GM21390 (cell line): ENCODE measurements around the gene APRT.
"Not testable (repeated sequence)": the region's sequence is repeated elsewhere in the genome, so short reads cannot be mapped to it uniquely, and the experiment has no call there.

Source experiments
- ATAC-seq: cut with Tn5 transposase; IDR thresholded peaks from one replicate; pipeline ENCODE4 v1.9.1; 2021; ENCODE audit not compliant: unreplicated experiment

APRT gene

DNA sequence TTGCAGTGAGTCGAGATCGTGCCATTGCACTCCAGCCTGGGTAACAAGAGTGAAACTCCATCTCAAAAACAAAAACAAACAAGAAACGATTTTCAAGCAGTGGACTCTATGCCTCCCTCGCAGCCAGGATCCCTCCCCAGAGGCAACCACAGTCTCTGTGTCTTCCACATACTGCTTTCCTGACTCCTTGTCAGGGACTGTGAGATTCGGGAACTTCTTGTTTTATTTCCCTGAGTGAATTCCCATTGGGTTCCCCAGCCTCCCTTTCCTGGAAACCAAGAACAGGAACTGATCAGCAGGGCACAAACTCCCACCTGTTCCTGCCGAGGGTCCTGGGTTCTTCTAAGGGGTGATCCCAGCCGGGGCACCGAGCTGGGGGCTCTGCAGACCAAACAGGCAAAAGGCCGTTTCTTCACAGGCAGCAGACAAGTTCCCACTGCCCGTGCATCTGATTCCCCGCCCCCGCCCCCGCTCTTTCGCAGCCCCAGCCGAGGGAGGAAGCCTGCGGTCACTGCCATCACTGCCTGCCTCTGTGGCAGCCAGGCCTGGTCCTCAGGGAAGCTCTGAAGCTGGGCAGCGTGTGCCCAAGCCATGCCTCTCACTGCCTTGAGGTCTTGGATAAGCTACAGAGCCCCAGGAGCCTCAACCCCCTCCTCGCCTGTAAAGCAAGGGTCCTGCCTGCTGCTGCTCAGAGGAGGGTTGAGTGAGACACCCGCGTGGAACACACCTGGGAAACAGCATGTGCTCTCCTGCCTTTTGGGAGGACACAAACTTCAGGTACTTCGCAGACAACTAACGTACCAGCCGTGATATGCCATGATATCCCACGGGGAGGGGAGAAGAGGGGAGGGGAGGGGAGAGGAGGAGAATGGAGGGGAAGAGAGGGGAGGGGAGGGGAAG lies 21.2 kb downstream of the APRT start:
- ATAC-seq = no peak

- no peak for ATAC-seq
These were observed 22.1 kb downstream of the APRT start for GRCh38 chr16:88789594-88789993.

GRCh38 chr16:88788749-88789148 lies 23.0 kb downstream of the APRT start:
- ATAC-seq = not testable (repeated sequence)

DNA sequence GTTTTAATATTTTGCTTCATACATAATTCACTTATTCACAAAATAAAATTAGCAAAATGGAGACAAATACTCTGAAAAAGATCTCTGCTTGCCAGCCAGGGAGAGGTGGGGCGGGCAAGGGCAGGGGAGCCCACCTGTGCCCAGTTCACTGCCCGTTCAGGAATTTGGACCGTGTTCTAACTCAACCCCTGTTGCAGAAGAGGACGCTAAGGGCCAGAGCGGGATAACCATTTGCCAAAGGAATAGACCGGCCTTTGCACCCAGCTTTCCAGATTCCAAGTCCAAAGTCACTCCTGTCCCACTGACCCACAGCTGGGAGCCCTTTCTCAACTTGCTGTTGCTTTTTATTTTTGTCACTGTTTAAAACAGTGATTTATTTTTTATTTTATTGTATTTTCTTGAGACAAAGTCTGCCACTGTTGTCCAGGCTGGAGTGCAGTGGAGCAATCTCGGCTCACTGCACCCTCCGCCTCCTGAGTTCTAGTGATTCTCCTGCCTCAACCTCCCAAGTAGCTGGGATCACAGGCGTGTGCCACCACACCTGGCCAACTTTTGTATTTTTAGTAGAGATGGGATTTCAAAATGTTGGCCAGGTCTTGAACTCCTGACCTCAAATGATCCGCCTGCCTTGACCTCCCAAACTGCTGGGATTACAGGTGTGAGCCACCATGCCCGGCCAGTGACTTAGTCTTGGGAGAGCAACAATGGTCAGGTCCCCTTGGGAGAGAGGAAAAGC lies 24.0 kb downstream of the APRT start:
- ATAC-seq = no peak

- ATAC-seq = no peak
These were observed 26.4 kb downstream of the APRT start, which contains the start of gene PIEZO1 for GRCh38 chr16:88785106-88785924. TSS of gene PIEZO1 (minus strand) at chr16:88785220. CDS start at chr16:88784964, 256 bp downstream.

DNA sequence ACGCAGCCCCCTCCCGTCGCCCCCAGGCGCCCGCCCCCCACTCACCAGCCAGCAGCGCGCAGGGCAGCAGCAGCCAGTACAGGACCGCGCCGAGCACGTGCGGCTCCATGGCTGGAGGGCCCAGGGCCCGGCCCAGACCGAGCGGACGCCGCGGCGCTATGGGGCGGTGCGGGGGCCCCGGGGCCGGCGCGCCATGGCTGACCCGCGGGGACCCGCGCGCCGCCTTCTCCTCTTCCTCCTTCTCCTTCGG lies 26.9 kb downstream of the APRT start:
- no peak for ATAC-seq

DNA sequence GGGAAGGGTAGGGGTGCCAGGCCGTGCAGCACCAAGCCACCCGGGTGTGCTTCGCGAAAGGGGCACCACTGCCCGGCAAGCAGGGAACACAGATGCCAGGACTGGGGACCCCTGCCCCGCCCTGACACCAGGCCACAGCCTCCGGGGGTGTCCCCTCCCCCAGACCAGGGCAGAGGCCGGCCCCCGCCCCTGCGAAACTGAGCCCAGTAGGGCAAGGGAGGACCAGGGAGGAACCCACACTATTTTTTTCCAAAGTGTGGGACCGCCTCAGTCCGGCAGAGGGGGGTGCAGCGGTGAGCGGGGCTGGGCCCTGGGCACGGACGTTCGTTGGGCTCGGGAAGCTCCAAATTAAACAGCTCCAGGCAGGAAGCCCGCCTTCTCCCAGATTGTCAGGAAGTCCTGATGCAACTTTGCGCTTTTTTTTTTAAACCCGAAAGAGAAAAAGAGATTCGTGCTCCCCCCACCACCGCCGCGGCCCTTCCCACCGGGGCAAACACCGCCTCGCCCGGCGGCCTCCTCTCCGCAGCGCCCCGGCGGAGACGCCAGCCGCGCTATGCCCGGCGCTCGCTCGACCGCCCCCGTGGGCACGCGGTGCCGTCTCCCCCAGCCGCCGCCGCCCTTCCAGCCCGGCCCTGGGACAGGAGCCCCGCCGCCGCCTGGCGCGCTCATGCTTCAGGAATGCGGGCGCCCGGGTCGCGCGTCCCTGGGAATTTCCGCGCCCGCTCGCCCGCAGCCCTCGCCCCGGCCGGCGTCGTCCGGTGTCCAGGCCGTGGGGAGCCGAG lies 27.5 kb downstream of the APRT start:
- ATAC-seq = no peak

- no peak for ATAC-seq
These were observed 28.2 kb downstream of the APRT start for GRCh38 chr16:88783391-88784073.

DNA sequence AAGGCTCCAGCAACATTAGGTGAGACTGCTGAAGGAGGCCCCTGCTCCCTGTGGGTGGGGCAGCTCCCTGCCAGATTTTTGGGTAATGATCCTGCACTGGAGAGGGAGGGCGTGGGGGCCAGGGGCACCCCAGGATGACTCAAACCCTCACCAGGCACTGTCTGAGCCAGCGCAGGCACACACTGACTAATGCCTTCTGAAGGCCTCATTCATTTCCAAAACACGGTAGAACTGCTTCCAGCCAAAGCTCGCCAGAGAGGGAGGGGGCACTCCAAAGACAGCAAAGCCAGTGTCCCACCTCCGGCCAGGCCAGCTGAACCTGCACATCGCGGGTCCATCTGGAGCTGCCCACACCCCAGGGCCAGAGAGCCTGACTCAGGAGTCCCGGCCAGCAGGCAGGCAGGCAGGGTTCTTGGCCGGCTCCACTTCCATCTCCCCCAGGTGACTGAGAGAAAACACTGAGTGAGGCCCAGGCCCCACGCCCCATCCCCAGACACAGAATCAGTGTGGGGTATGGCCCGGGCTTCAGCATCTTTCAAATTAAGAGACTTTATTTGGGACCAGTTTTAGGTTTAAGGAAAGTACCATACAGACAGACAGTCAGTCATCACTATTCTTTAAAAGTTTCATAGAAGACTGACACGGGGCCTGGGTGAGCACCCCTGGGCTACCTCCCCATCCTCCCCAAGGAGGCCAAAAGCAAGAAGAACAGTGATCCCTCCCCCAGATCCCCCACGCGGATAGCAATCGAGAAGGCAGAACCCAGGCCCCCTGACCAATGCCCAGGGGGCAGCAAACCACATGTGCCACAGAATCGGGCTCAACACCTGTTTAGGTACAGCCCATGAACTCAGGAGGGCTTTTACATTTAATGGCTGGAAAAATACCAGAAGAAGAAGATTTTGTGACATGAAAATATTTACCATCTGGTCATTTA lies 29.0 kb downstream of the APRT start:
- no peak for ATAC-seq

GRCh38 chr16:88781140-88782077 lies 30.3 kb downstream of the APRT start:
- peak; percentile 35 for ATAC-seq

DNA sequence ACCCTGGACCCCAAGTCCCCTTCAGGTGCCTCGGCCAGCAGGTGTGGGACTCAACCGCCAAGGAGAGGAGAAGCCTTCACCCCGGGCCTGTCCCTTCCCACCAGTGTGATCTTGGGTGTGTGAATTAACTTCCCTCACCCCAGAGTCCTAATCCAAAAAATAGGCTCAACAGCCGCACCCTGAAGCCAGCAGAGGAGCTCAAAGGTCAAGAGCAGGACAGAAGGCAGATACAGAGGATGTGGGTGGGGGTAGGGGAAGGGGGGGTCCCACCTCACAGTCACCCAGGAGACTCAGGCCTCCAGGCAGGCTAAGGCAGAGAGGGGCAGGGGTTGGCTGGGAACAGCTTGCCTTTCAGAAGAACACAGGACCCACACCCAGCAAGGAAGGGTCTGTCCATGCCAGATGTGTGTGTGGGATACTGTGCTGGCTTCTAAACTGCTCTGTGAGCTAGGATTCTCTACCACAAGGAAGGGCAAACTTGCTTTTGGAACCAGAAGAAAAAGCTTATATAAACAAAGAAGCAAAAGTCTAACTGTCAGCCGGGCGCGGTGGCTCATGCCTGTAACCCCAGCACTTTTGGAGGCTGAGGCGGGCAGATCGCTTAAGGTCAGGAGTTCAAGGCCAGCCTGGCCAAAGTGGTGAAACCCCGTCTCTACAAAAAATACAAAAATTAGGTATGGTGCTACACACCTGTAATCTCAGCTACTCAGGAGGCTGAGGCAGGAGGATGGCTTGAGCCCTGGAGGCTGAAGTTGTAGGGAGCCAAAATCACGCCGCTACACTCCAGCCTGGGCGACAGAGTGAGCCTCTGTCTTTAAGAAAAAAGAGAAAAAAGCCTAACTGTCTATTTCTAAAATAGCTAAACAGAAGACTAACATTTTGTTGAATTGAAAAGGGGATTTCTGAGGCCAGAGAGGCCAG lies 31.3 kb downstream of the APRT start:
- no peak for ATAC-seq

- no peak for ATAC-seq
These were observed 32.2 kb downstream of the APRT start for GRCh38 chr16:88779406-88780141.

DNA sequence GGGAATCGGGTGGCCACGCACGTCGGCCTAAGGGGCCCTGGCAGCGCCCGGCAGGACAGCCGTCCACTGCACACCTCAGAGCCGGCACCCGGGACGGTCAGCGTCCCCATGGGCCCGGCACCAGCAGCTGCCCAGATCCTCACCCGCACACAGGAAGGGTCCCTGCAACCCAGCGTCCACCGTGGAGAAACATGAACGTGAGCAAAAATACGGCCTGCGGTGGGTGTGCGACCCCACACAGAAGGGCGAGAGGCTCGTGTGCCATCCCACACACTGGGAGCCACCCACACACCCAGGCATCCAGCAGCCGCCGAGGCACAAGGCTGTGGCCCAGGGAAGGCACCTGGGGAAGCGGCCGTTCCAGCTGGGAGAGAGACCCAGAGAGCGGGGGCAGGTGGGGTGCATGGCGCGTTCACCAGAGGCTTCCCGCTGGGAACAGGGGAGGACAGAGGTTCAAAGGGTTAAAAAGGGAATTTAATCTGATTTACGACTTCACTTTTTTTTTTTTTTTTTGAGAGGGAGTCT lies 33.1 kb downstream of the APRT start:
- no peak for ATAC-seq

DNA sequence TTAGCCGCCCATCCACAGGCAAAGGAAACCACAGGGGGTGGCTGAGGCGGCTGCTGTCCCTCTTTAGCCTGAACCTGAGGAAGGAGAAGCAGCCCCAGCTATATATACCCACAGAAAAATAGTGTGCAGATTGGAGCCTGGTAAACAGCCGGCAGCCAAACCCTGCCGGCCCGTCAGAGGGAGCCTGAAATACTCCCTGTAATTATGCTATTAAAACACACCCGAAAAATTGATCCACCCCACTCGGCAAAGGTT lies 33.5 kb downstream of the APRT start:
- no peak for ATAC-seq

DNA sequence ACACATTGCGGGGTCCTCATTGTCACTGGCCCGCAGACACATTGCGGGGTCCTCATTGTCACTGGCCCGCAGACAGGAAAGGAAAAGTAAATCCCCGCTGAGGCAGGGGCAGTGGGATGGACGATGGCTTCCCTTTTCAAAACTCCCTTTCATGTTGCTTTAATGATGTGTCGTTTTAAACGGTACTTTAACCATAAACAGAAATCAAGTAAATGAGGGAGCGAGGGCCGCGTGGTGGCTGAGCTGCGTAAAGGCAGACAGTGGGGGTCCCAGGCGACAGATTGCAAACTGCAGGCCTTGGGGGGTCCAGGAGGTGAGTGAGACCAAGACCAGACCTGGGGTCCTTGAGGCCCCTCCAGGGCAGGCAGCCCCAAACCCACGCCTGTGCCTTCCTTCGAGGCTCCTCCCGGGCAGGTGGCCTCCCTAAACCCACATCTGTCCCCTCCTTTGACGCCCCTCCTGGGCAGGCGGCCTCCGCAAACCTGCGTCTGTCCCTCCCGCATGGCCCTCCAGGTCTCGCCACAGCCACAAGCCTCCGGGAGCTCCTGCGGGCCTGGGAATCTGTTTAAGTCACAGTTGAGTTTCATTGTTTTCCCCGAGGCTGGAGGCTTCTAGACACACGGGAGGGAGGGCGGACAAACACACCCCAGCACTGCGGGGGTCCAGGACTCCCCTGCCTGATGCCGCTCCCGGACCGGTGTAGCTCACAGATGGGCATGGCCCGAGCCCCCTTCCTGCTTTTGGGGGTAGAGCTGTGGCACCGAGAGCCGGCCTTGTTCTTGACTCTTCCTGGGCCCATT lies 34.1 kb downstream of the APRT start:
- ATAC-seq = no peak

GRCh38 chr16:88775825-88776224 lies 35.9 kb downstream of the APRT start:
- no peak for ATAC-seq
